A549 (cell line): ENCODE measurements around the gene DCHS2. TPM values are rescaled to one million over a fixed set of nuclear protein-coding genes. Genes with fewer than 3 reads are reported as not detected.

Experiments used
- ATAC-seq, 2 experiments: fragments of 200-7000 bp in 1 of 2; fragments of >200 bp in 1 of 2; cut with Nextera tagmentation in 1 of 2; cut with Tn5 transposase in 1 of 2; 3 replicates each; pipeline versions ENCODE4 v1.8.0 to v1.9.1; 2018 to 2020; ENCODE audit warnings: mild to moderate bottlenecking in 1 of 2, moderate library complexity in 1 of 2
- CTCF ChIA-PET: fragments of 300-600 bp; sonication (Branson Sonifier 250); formaldehyde crosslinking; extraction: SDS; loops from one replicate; lab custom pipeline; 2021; ENCODE audit warnings: antibody characterized with exemption, inconsistent platforms; lab: Yijun Ruan, JAX
- POLR2A ChIA-PET: fragments of 350-600 bp; formaldehyde crosslinking; extraction: SDS; loops from one replicate; lab custom pipeline; 2021; ENCODE audit warnings: antibody characterized with exemption, inconsistent platforms; lab: Yijun Ruan, JAX
- DNase-seq, 2 experiments: peaks; one replicate each; pipeline versions ENCODE4 v3.0.0 to v3.0.0-alpha.2; 2011 to 2016; ENCODE audit warnings: low read depth in 1 of 2, low spot score in 1 of 2
- FAIRE-seq: peaks from 2 replicates; lab custom pipeline; 2011; peaks lifted over from hg19 to GRCh38; lab: Jason Lieb, UNC
- H3K27ac ChIP-seq, 2 experiments: fragments of >200 bp; sonication (Bioruptor Twin); formaldehyde crosslinking; 3 replicates each; pipeline ENCODE4 v1.5.1; 2016 to 2017
- H3K4me1 ChIP-seq: fragments of >200 bp; sonication (Bioruptor Twin); formaldehyde crosslinking; 3 replicates; pipeline ENCODE4 v1.6.1; 2016
- H3K4me2 ChIP-seq: fragments of >200 bp; sonication (Bioruptor Twin); formaldehyde crosslinking; 3 replicates; pipeline ENCODE4 v1.6.1; 2016
- H3K4me3 ChIP-seq: fragments of >200 bp; sonication (Bioruptor Twin); formaldehyde crosslinking; 3 replicates; pipeline ENCODE4 v1.5.1; 2016
- H3K9me3 ChIP-seq: fragments of >200 bp; sonication (Bioruptor Twin); formaldehyde crosslinking; 3 replicates; pipeline ENCODE4 v1.6.1; 2016
- CBX2 ChIP-seq: fragments of 200-600 bp; sonication (generic); IDR thresholded peaks from 2 replicates; pipeline ENCODE4 v1.6.1; 2016; ENCODE audit warnings: low read depth, mild to moderate bottlenecking, borderline replicate concordance
- CBX8 ChIP-seq: fragments of 200-600 bp; sonication (generic); IDR thresholded peaks from 2 replicates; pipeline ENCODE4 v1.6.1; 2016
- CEBPB ChIP-seq, 2 experiments: fragments of >200 bp in 1 of 2; sonication (Bioruptor Twin) in 1 of 2; formaldehyde crosslinking in 1 of 2; IDR thresholded peaks; 2 replicates each; pipeline ENCODE4 v1.6.1; 2012 to 2016
- CHD2 ChIP-seq: fragments of 150-350 bp; IDR thresholded peaks from 2 replicates; pipeline ENCODE4 v1.6.1; 2014; ENCODE audit warnings: low read length; ENCODE audit not compliant: partially characterized antibody
- EHF ChIP-seq: fragments of 250-450 bp; sonication (Bioruptor Pico); IDR thresholded peaks from 2 replicates; pipeline ENCODE4 v1.5.0; 2020; ENCODE audit warnings: mild to moderate bottlenecking
- EHMT2 ChIP-seq: fragments of 200-600 bp; sonication (generic); IDR thresholded peaks from 2 replicates; pipeline ENCODE4 v1.6.1; 2016; ENCODE audit warnings: antibody characterized with exemption, low read depth, mild to moderate bottlenecking, moderate library complexity
- ELK1 ChIP-seq: fragments of 150-350 bp; IDR thresholded peaks from 2 replicates; pipeline ENCODE4 v1.6.1; 2014; ENCODE audit warnings: low read depth, mild to moderate bottlenecking, low read length
- HES2 ChIP-seq: fragments of >200 bp; sonication (Bioruptor Twin); formaldehyde crosslinking; IDR thresholded peaks from 2 replicates; pipeline ENCODE4 v1.6.1; 2016
- HEYL ChIP-seq: fragments of 250-450 bp; sonication (Bioruptor Pico); IDR thresholded peaks from 2 replicates; pipeline ENCODE4 v1.8.0; 2021; ENCODE audit warnings: mild to moderate bottlenecking, moderate library complexity
- HOXA7 ChIP-seq: fragments of 250-450 bp; sonication (Bioruptor Pico); IDR thresholded peaks from 2 replicates; pipeline ENCODE4 v1.5.0; 2020; ENCODE audit warnings: mild to moderate bottlenecking, moderate library complexity
- HOXB13 ChIP-seq: fragments of 250-450 bp; sonication (Bioruptor Pico); IDR thresholded peaks from 2 replicates; pipeline ENCODE4 v1.5.0; 2020; ENCODE audit warnings: low read depth, mild to moderate bottlenecking, moderate library complexity
- JUNB ChIP-seq: fragments of >200 bp; sonication (Bioruptor Twin); formaldehyde crosslinking; IDR thresholded peaks from 2 replicates; pipeline ENCODE4 v1.6.1; 2016
- MAFK ChIP-seq: fragments of 450-650 bp; IDR thresholded peaks from 2 replicates; pipeline ENCODE4 v1.6.1; 2014; ENCODE audit not compliant: partially characterized antibody
- MYC ChIP-seq: IDR thresholded peaks from 2 replicates; pipeline ENCODE4 v1.6.1; 2012; ENCODE audit warnings: mild to moderate bottlenecking, inconsistent platforms, low read length, improper control_type of control experiment, borderline replicate concordance
- NR3C1 ChIP-seq: fragments of >200 bp; sonication (Bioruptor Twin); formaldehyde crosslinking; IDR thresholded peaks from 3 replicates; pipeline ENCODE4 v1.6.1; 2017
- POLR2A ChIP-seq: IDR thresholded peaks from 2 replicates; pipeline ENCODE4 v1.6.1; 2012; ENCODE audit warnings: mild to moderate bottlenecking, low read length
- POLR2AphosphoS2 ChIP-seq: conservative IDR thresholded peaks from 2 replicates; pipeline ENCODE4 v1.6.1; 2012; ENCODE audit warnings: low read length, improper control_type of control experiment, inconsistent platforms
- RARB ChIP-seq: fragments of 250-450 bp; sonication (Bioruptor Pico); IDR thresholded peaks from 2 replicates; pipeline ENCODE4 v1.8.0; 2021; ENCODE audit warnings: mild to moderate bottlenecking, moderate library complexity
- RCOR1 ChIP-seq: fragments of 150-350 bp; IDR thresholded peaks from 2 replicates; pipeline ENCODE4 v1.6.1; 2014; ENCODE audit warnings: antibody characterized with exemption, low read length, low read depth
- RNF2 ChIP-seq: fragments of 200-600 bp; sonication (generic); IDR thresholded peaks from 2 replicates; pipeline ENCODE4 v1.6.1; 2016; ENCODE audit warnings: low read depth, mild to moderate bottlenecking, antibody characterized with exemption, moderate library complexity, borderline replicate concordance
- SMC3 ChIP-seq: fragments of >200 bp; sonication (Bioruptor Twin); formaldehyde crosslinking; IDR thresholded peaks from 3 replicates; pipeline ENCODE4 v1.6.1; 2018; ENCODE audit warnings: inconsistent platforms
- TFCP2L1 ChIP-seq: fragments of 250-450 bp; sonication (Bioruptor Pico); IDR thresholded peaks from 2 replicates; pipeline ENCODE4 v1.5.0; 2021; ENCODE audit warnings: mild to moderate bottlenecking
- USF2 ChIP-seq: fragments of 450-650 bp; IDR thresholded peaks from 2 replicates; pipeline ENCODE4 v1.6.1; 2014; ENCODE audit warnings: antibody characterized with exemption
- ZFP36 ChIP-seq: fragments of 450-650 bp; IDR thresholded peaks from 2 replicates; pipeline ENCODE4 v1.6.1; 2014; ENCODE audit warnings: borderline replicate concordance; ENCODE audit not compliant: partially characterized antibody
- ZSCAN20 ChIP-seq: fragments of 250-450 bp; sonication (Bioruptor Pico); IDR thresholded peaks from 2 replicates; pipeline ENCODE4 v1.8.0; 2022; ENCODE audit warnings: mild to moderate bottlenecking, moderate library complexity
- WGBS: methylation state at CpG from one replicate; pipeline ENCODE4 v1.1.6; 2017; ENCODE audit errors: missing lambda C conversion rate; 5-methylcytosine and 5-hydroxymethylcytosine counted together
- polyA plus RNA-seq, 4 experiments: library from polyadenylated mRNA; depleted of rRNA in 3 of 4; stranded (reverse); fragments of >200 nt; fragmentation: RNase III in 1 of 4; extraction: RNeasy Plus Mini Kit Qiagen cat#74134 plus additional on column Dnase treatment in 1 of 4; gene quantifications; 2 replicates in 3 of 4; 3 replicates in 1 of 4; pipeline ENCODE4 v1.2.3, GENCODE V29; 2011 to 2017
- TF ChIP-seq, protein P1 (sequence below): fragments of >200 bp; sonication (Bioruptor Twin); formaldehyde crosslinking; IDR thresholded peaks from 3 replicates; pipeline ENCODE4 v1.5.1; 2016
- TF ChIP-seq, protein P2 (sequence below): fragments of >200 bp; sonication (Bioruptor Twin); formaldehyde crosslinking; IDR thresholded peaks from 3 replicates; pipeline ENCODE4 v1.6.1; 2016
- TF ChIP-seq, protein P3 (sequence below): IDR thresholded peaks from 2 replicates; pipeline ENCODE4 v1.6.1; 2012; ENCODE audit warnings: low read depth, borderline replicate concordance

Gene DCHS2
- polyA plus RNA-seq, 2 of the 4 experiments (the other 2 are of a cell fraction) = 0.06 TPM; not detected in 1

DNA sequence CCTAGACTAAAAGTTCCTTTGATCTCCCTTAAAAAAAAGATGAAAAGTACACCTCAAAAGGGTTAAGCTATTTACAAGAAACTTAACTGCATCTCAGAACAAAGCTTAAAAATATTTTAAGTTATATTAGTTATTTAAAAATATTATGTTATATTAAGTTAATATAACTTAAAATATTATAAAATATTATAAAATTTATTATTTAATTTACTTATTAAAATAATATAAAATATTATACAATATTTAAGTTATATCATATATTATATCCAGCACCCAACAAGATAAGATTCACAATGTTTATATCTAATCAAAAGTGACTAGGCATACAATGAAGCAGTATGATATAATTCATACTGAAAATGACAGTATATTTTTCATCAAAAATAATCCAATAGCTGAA, 296.9 kb downstream of the DCHS2 start:
- DNase-seq (no peak), FAIRE-seq (no peak)
- POLR2A ChIA-PET = no interaction called here

DNA sequence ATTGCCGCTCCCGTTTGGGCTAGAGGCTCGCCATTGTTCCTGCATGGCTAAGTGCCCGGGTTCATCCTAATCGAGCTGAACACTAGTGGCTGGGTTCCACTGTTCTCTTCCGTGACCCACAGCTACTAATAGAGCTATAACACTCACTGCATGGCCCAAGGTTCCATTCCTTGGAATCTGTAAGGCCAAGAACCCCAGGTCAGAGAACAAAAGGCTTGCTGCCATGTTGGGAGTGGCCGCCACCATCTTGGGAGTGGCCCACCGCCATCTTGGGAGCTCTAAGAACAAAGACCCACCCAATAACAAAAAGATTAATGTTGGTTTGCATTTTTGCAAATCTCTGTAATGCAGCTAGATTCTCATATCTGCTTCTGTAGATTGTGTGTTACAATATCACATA, 299.0 kb downstream of the DCHS2 start:
- no peaks in the 10 kb centered on the region for H3K9me3 ChIP-seq
- ATAC-seq (no peak), FAIRE-seq (no peak), DNase-seq (no peak)
- H3K4me2 ChIP-seq = no peak overlapping the region
- no peaks in the 10 kb centered on the region for H3K4me1 ChIP-seq
- ChIA-PET POLR2A (no interaction called here), CTCF (no interaction called here)
- no peak overlapping the region for H3K4me3 ChIP-seq
- TF ChIP-seq RARB (CRISPR knock-in tag) (no peak), HOXB13 (CRISPR knock-in tag) (no peak), CHD2 (no peak), EHF (CRISPR knock-in tag) (no peak), CEBPB (IDR thresholded peaks at IDR 0.05) (no peak), POLR2A (no peak), ELK1 (no peak), HOXA7 (CRISPR knock-in tag) (no peak), CBX2 (no peak), NR3C1 (no peak), CBX8 (no peak), RCOR1 (no peak), SMC3 (no peak)
- TF ChIP-seq, protein P1, sequence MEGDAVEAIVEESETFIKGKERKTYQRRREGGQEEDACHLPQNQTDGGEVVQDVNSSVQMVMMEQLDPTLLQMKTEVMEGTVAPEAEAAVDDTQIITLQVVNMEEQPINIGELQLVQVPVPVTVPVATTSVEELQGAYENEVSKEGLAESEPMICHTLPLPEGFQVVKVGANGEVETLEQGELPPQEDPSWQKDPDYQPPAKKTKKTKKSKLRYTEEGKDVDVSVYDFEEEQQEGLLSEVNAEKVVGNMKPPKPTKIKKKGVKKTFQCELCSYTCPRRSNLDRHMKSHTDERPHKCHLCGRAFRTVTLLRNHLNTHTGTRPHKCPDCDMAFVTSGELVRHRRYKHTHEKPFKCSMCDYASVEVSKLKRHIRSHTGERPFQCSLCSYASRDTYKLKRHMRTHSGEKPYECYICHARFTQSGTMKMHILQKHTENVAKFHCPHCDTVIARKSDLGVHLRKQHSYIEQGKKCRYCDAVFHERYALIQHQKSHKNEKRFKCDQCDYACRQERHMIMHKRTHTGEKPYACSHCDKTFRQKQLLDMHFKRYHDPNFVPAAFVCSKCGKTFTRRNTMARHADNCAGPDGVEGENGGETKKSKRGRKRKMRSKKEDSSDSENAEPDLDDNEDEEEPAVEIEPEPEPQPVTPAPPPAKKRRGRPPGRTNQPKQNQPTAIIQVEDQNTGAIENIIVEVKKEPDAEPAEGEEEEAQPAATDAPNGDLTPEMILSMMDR = no peak
- WGBS = 4% methylated on average over 7 of the region's 8 CpGs
- H3K27ac ChIP-seq = no peak overlapping the region

More for the DNA sequence above, 296.9 kb downstream of the DCHS2 start:
- Histone ChIP-seq H3K4me2 (no peak overlapping the region), H3K27ac (no peak overlapping the region), H3K4me3 (no peak overlapping the region), H3K4me1 (no peaks in the 10 kb centered on the region), H3K9me3 (no peaks in the 10 kb centered on the region)
- CTCF ChIA-PET = no interaction called here
- TF ChIP-seq ZFP36 (no peak), HEYL (CRISPR knock-in tag) (no peak), CBX2 (no peak), USF2 (no peak), ZSCAN20 (no peak), MAFK (no peak), CHD2 (no peak), MYC (no peak), RNF2 (no peak), POLR2AphosphoS2 (no peak), EHMT2 (no peak), HES2 (no peak), TFCP2L1 (no peak), ELK1 (no peak), JUNB (no peak)
- TF ChIP-seq, protein P2, sequence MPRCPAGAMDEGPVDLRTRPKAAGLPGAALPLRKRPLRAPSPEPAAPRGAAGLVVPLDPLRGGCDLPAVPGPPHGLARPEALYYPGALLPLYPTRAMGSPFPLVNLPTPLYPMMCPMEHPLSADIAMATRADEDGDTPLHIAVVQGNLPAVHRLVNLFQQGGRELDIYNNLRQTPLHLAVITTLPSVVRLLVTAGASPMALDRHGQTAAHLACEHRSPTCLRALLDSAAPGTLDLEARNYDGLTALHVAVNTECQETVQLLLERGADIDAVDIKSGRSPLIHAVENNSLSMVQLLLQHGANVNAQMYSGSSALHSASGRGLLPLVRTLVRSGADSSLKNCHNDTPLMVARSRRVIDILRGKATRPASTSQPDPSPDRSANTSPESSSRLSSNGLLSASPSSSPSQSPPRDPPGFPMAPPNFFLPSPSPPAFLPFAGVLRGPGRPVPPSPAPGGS = no peak
- TF ChIP-seq, protein P3, sequence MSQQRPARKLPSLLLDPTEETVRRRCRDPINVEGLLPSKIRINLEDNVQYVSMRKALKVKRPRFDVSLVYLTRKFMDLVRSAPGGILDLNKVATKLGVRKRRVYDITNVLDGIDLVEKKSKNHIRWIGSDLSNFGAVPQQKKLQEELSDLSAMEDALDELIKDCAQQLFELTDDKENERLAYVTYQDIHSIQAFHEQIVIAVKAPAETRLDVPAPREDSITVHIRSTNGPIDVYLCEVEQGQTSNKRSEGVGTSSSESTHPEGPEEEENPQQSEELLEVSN = no peak
- no peak for ATAC-seq
